H9 (cell line): ENCODE data around the gene ATG101. TPM values are rescaled to one million over a fixed set of nuclear protein-coding genes. Genes with fewer than 3 reads are reported as not detected.

ENCODE experiments used
- DNase-seq: peaks from one replicate; pipeline ENCODE4 v3.0.0-alpha.2; 2017
- H2AFZ ChIP-seq: one replicate; pipeline ENCODE4 v1.6.1; 2013; ENCODE audit warnings: mild to moderate bottlenecking, low read length, control low read depth, moderate library complexity
- H2AK5ac ChIP-seq: 2 replicates; pipeline ENCODE4 v1.6.1; 2013; ENCODE audit warnings: low read length, control low read depth, mixed read lengths; ENCODE audit not compliant: insufficient read length
- H2BK120ac ChIP-seq: one replicate; pipeline ENCODE4 v1.6.1; 2013; ENCODE audit warnings: low read depth, mild to moderate bottlenecking, low read length, control low read depth, inconsistent platforms; ENCODE audit not compliant: poor library complexity, severe bottlenecking
- H2BK12ac ChIP-seq: 2 replicates; pipeline ENCODE4 v1.6.1; 2013; ENCODE audit warnings: low read length, control low read depth, mixed read lengths, low read depth; ENCODE audit not compliant: insufficient read length
- H2BK15ac ChIP-seq: 2 replicates; pipeline ENCODE4 v1.6.1; 2013; ENCODE audit warnings: low read depth, low read length, control low read depth
- H2BK20ac ChIP-seq: one replicate; pipeline ENCODE4 v1.6.1; 2013; ENCODE audit warnings: low read depth, mild to moderate bottlenecking, low read length, control low read depth, inconsistent platforms; ENCODE audit not compliant: poor library complexity, severe bottlenecking
- H2BK5ac ChIP-seq: 2 replicates; pipeline ENCODE4 v1.6.1; 2013; ENCODE audit warnings: low read length, control low read depth, mixed read lengths; ENCODE audit not compliant: insufficient read length
- H3K14ac ChIP-seq: 2 replicates; pipeline ENCODE4 v1.6.1; 2013; ENCODE audit warnings: low read length, control low read depth; ENCODE audit not compliant: insufficient read depth
- H3K18ac ChIP-seq: 2 replicates; pipeline ENCODE4 v1.6.1; 2013; ENCODE audit warnings: low read depth, mild to moderate bottlenecking, mixed read lengths, low read length, control low read depth; ENCODE audit not compliant: insufficient read length
- H3K23ac ChIP-seq: 2 replicates; pipeline ENCODE4 v1.6.1; 2013; ENCODE audit warnings: low read length, control low read depth, mixed read lengths, low read depth; ENCODE audit not compliant: insufficient read length
- H3K23me2 ChIP-seq: 2 replicates; pipeline ENCODE4 v1.6.1; 2013; ENCODE audit warnings: low read depth, mild to moderate bottlenecking, mixed read lengths, low read length, control low read depth; ENCODE audit not compliant: insufficient read length, poor library complexity, severe bottlenecking
- H3K27ac ChIP-seq: 2 replicates; pipeline ENCODE4 v1.5.1; 2013; ENCODE audit warnings: low read length, control low read depth, mixed read lengths, low read depth; ENCODE audit not compliant: insufficient read length
- H3K27me3 ChIP-seq: 2 replicates; pipeline ENCODE4 v1.6.1; 2013; ENCODE audit warnings: low read length, control low read depth, inconsistent platforms; ENCODE audit not compliant: insufficient read depth
- H3K4ac ChIP-seq: 2 replicates; pipeline ENCODE4 v1.6.1; 2013; ENCODE audit warnings: low read depth, mild to moderate bottlenecking, control low read depth, inconsistent platforms, low read length, moderate library complexity
- H3K4me1 ChIP-seq: 2 replicates; pipeline ENCODE4 v1.6.1; 2013; ENCODE audit warnings: low read length, control low read depth, inconsistent platforms; ENCODE audit not compliant: insufficient read depth
- H3K4me2 ChIP-seq: 2 replicates; pipeline ENCODE4 v1.6.1; 2013; ENCODE audit warnings: low read length, control low read depth, mixed read lengths; ENCODE audit not compliant: insufficient read length, insufficient read depth
- H3K56ac ChIP-seq: 2 replicates; pipeline ENCODE4 v1.6.1; 2013; ENCODE audit warnings: low read depth, mild to moderate bottlenecking, mixed read lengths, low read length, control low read depth; ENCODE audit not compliant: insufficient read length
- H3K79me1 ChIP-seq: 2 replicates; pipeline ENCODE4 v1.6.1; 2013; ENCODE audit warnings: low read depth, mild to moderate bottlenecking, moderate library complexity, low read length, control low read depth, inconsistent platforms; ENCODE audit not compliant: insufficient read depth, poor library complexity, severe bottlenecking
- H3K79me2 ChIP-seq: 2 replicates; pipeline ENCODE4 v1.6.1; 2013; ENCODE audit warnings: low read length, control low read depth, inconsistent platforms; ENCODE audit not compliant: insufficient read depth
- H3K9ac ChIP-seq: 2 replicates; pipeline ENCODE4 v1.6.1; 2013; ENCODE audit warnings: low read length, control low read depth, mixed read lengths; ENCODE audit not compliant: insufficient read length; ENCODE audit errors: extremely low read depth
- H3K9me3 ChIP-seq: one replicate; pipeline ENCODE4 v1.6.1; 2013; ENCODE audit warnings: low read depth, low read length, inconsistent platforms; ENCODE audit not compliant: control insufficient read depth
- H3T11ph ChIP-seq: one replicate; pipeline ENCODE4 v1.6.1; 2013; ENCODE audit warnings: mild to moderate bottlenecking, low read length, control low read depth, inconsistent platforms
- H4K20me1 ChIP-seq: one replicate; pipeline ENCODE4 v1.6.1; 2013; ENCODE audit not compliant: control insufficient read depth, insufficient read length, insufficient read depth
- H4K5ac ChIP-seq: 2 replicates; pipeline ENCODE4 v1.6.1; 2013; ENCODE audit warnings: low read depth, mild to moderate bottlenecking, mixed read lengths, low read length, control low read depth; ENCODE audit not compliant: insufficient read length
- H4K8ac ChIP-seq: replicated peaks from 2 replicates; pipeline ENCODE4 v1.6.1; 2013; ENCODE audit warnings: low read length, control low read depth, mixed read lengths, low read depth; ENCODE audit not compliant: insufficient read length
- H4K91ac ChIP-seq: 2 replicates; pipeline ENCODE4 v1.6.1; 2013; ENCODE audit warnings: low read depth, mild to moderate bottlenecking, moderate library complexity, mixed read lengths, low read length, control low read depth; ENCODE audit not compliant: insufficient read length
- H3K27ac Mint-ChIP-seq, 3 experiments: 2 replicates in 2 of 3; 3 replicates in 1 of 3; pipeline ENCODE4 v1.8.0; 2020 to 2021; ENCODE audit warnings: mixed read lengths in 3 of 3, mild to moderate bottlenecking in 1 of 3, moderate library complexity in 1 of 3
- H3K27me3 Mint-ChIP-seq: 2 replicates; pipeline ENCODE4 v1.8.0; 2021; ENCODE audit warnings: low read depth, mild to moderate bottlenecking, moderate library complexity, mixed read lengths
- H3K36me3 Mint-ChIP-seq, 3 experiments: 2 replicates in 2 of 3; 3 replicates in 1 of 3; pipeline ENCODE4 v1.8.0; 2020 to 2021; ENCODE audit warnings: low read depth in 3 of 3, mixed read lengths in 3 of 3; ENCODE audit not compliant: insufficient read depth in 1 of 3
- H3K4me1 Mint-ChIP-seq, 2 experiments: 2 replicates each; pipeline ENCODE4 v1.8.0; 2020; ENCODE audit warnings: mixed read lengths in 2 of 2
- H3K4me3 Mint-ChIP-seq, 2 experiments: 2 replicates in 1 of 2; 3 replicates in 1 of 2; pipeline ENCODE4 v1.8.0; 2020 to 2021; ENCODE audit warnings: mild to moderate bottlenecking in 2 of 2, mixed read lengths in 2 of 2, moderate library complexity in 1 of 2
- H3K9me3 Mint-ChIP-seq, 2 experiments: 2 replicates in 1 of 2; 3 replicates in 1 of 2; pipeline ENCODE4 v1.8.0; 2020; ENCODE audit warnings: mild to moderate bottlenecking in 2 of 2, mixed read lengths in 2 of 2, moderate library complexity in 1 of 2
- WGBS: extraction: QIAGEN DNeasy Blood & Tissue Kit; methylation state at CpG from one replicate; pipeline ENCODE4 v1.1.7; 2013; ENCODE audit warnings: missing lambda C conversion rate, low lambda C conversion rate, mixed read lengths; ENCODE audit not compliant: insufficient read length; ENCODE audit errors: extremely low coverage; 5-methylcytosine and 5-hydroxymethylcytosine counted together
- total RNA-seq: library from RNA; stranded (reverse); gene quantifications from 2 replicates; pipeline ENCODE4 v1.2.1, GENCODE V29; 2021
- TF ChIP-seq, protein P1 (sequence below): fragments of 200-600 bp; sonication (generic); conservative IDR thresholded peaks from 3 replicates; pipeline ENCODE4 v1.8.0; 2021; ENCODE audit warnings: antibody characterized with exemption, mild to moderate bottlenecking

The ATG101 gene
- total RNA-seq, 1 experiment from 2014 or later, result 58.3 TPM

GRCh38 chr12:52091061-52091460, 21.3 kb downstream of the ATG101 start:
- no peaks in the 10 kb centered on the region; the same call in 1 of the 2 replicates for H3K4me1 ChIP-seq
- no peaks in the 10 kb centered on the region for H3K79me2 ChIP-seq
- no CpG with 5 or more reads among the region's 3 CpGs for WGBS
- H2BK15ac ChIP-seq, result no peak overlapping the region
- no peak overlapping the region for H3K23ac ChIP-seq
- no peak overlapping the region for H4K8ac ChIP-seq
- Mint-ChIP-seq H3K4me3 (no peak overlapping the region), H3K36me3 (no peaks in the 10 kb centered on the region), H3K9me3 (no peaks in the 10 kb centered on the region), H3K4me1 (peaks cover 15 to 19% of the 10 kb centered on the region in 2 experiments), H3K27me3 (peaks cover 23% of the 10 kb centered on the region), H3K27ac (no peak overlapping the region)
- H3K4me2 ChIP-seq, result no peak overlapping the region
- H3K9me3 ChIP-seq, result no peaks in the 10 kb centered on the region
- H2AK5ac ChIP-seq, result no peak overlapping the region
- H4K5ac ChIP-seq, result no peak overlapping the region
- H2BK12ac ChIP-seq, result no peak overlapping the region
- no peak for DNase-seq
- TF ChIP-seq, protein P1, sequence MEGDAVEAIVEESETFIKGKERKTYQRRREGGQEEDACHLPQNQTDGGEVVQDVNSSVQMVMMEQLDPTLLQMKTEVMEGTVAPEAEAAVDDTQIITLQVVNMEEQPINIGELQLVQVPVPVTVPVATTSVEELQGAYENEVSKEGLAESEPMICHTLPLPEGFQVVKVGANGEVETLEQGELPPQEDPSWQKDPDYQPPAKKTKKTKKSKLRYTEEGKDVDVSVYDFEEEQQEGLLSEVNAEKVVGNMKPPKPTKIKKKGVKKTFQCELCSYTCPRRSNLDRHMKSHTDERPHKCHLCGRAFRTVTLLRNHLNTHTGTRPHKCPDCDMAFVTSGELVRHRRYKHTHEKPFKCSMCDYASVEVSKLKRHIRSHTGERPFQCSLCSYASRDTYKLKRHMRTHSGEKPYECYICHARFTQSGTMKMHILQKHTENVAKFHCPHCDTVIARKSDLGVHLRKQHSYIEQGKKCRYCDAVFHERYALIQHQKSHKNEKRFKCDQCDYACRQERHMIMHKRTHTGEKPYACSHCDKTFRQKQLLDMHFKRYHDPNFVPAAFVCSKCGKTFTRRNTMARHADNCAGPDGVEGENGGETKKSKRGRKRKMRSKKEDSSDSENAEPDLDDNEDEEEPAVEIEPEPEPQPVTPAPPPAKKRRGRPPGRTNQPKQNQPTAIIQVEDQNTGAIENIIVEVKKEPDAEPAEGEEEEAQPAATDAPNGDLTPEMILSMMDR, result no peak
- no peaks in the 10 kb centered on the region for H3K27me3 ChIP-seq
- no peak overlapping the region for H3K14ac ChIP-seq
- no peak overlapping the region for H3K4ac ChIP-seq
- no peaks in the 10 kb centered on the region for H3K79me1 ChIP-seq
- H4K20me1 ChIP-seq, result no peaks in the 10 kb centered on the region
- no peak overlapping the region for H4K91ac ChIP-seq
- H3K9ac ChIP-seq, result no peak overlapping the region
- no peak overlapping the region for H3T11ph ChIP-seq
- H2AFZ ChIP-seq, result no peak overlapping the region
- H3K18ac ChIP-seq, result no peak overlapping the region
- H3K56ac ChIP-seq, result no peak overlapping the region
- no peak overlapping the region for H2BK120ac ChIP-seq
- H2BK20ac ChIP-seq, result no peak overlapping the region
- H3K27ac ChIP-seq, result no peak overlapping the region
- H2BK5ac ChIP-seq, result no peak overlapping the region
- H3K23me2 ChIP-seq, result no peaks in the 10 kb centered on the region
